HT-29 (cell line): ENCODE measurements around the gene INTS11. TPM values are rescaled to one million over a fixed set of nuclear protein-coding genes. Genes with fewer than 3 reads are reported as not detected.

ENCODE experiments used
- DNase-seq: peaks from one replicate; pipeline ENCODE4 v3.0.0-alpha.2; 2015; ENCODE audit warnings: low spot score
- total RNA-seq: library from RNA; depleted of rRNA; stranded (reverse); fragments of >200 nt; shearing (Covaris generic); gene quantifications from 2 replicates; pipeline ENCODE4 v1.2.3, GENCODE V29; 2014

The INTS11 gene
- total RNA-seq, 1 experiment from 2014 or later = 174 TPM

DNA sequence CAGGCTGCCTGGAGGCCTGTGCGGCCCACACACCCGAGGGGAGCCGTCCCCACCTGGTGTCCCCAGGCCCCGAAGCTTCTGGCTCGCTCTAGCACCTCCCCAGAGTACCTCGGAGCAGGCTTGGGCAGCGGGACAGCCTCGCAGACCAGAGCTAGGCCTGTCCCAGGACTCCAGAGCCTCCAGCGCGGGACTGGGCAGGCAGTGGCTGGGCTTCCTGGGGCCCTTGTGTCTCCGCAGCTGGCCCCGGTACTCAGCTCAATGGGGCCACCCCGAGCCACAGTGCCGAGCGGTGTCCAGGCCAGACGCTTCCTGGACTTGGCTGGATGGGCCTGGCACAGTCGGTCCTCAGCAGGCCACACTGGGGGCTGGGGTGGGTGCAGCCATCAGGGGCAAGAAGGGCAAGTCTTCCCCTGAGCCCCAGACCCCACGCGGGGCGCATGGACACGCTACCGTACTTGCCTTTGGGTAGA lies 39.3 kb downstream of the INTS11 start:
- DNase-seq = no peak

DNA sequence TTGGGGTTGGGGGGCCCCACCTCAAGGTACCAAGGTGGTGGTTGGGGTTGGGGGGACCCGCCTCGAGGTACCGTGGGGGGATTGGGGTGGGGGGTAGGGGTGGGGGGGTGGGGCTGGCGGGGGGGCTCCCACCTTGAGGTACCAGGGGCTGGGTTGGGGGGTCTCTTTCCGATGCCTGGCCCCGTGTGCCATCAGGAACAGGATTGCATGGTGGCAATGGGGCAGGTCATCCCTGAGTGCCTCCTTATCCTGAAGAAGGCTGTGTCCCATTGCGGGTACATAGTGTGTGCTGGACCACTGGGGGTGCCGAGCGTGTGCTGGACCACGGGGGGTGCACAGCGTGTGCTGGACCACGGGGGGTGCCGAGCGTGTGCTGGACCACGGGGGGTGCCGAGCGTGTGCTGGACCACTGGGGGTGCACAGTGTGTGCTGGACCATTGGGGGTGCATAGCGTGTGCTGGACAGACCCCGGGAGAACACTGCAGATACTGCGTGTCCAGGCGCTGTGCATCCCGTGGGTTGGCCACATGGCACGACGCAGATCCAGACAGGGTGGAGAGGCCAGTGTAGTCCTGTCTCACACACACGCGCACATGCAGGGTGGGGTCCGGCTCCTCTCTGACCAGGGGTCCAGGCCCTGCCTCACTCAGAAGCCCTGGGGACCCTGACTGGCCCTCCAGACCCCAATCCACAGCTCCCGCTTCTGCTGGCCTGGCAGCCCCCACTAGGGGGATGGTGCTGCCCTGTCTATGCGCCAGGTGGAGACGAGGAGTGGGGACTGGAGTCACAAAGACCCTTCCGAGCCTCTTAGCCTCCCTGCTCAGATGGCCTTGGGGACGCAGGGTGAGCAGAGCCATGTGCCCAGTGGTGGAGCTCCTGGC lies 40.0 kb downstream of the INTS11 start:
- DNase-seq = no peak

DNA sequence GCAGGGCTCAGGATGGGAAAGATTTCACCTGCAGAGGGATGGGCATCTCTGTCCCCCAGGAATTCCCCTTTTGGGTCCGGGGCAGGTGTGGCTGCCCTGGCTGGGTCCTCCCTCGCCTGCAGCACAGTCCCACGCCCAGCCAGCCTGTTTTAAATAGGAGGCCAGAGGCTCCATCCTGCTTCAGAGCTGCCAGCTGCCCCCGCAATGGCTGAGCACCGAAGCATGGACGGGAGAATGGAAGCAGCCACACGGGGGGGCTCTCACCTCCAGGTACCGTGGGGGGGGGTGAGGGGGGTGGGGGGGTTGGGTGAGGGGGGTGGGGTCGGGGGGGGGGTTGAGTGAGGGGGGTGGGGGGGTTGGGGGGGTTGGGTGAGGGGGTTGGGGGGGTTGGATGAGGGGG lies 40.6 kb downstream of the INTS11 start:
- no peak for DNase-seq

DNA sequence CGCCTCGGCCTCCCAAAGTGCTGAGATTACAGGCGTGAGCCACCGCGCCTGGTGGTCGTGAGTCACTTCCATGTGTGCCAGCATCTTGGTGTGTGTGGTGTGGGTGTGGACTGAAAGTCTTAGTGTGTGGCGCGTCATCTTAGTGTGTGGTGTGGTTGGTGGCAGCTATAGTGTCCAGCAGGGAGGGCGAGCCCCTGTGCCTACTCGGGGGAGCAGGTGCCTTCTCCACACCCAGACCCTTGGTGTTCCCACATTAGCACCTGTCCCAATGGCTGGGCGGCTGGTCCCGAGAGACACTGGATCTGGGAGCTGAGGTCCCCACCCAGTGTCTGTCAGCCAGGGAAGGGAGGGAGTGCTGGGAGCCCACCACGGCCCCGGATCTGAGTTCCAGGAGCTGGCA lies 41.5 kb downstream of the INTS11 start:
- no peak for DNase-seq

DNA sequence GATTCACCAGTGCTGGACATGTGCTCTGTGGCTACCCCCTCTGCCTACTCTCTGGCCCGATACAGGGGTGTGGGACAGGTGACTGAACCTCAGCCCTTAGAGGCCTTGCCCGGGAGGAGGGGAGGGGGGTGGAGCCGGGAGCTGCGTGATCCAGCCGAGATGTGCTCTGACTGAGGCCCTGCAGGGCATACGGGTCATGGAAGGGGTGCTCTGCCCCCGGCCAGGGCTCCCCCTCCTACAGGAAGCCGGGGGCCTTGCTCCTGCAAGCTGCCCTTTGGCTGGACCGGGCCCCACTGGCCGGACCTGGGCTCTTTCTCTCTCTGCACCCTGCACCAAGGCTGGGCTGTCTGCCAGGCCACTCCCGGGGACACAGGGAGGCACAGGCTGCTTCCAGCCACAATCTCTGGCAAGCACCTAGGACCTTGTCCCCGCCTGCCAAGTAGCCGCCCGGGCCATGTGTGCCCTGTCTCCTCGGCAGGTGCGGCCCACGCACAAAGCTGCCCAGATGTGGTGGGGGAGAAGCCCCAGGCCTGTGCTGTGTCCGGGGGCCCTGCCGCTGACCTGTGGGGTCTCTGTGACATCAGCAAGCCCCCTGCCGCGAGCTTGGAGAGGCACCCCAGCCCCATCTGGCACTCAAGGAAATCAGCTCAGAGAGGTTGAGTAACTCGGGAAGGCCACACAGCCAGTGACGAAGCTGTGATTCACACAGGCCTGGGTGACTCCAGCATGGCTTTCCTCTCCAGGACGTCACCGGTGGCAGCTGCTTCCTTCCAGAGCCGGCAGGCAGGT lies 42.7 kb downstream of the INTS11 start:
- DNase-seq = peak; percentile 58

DNA sequence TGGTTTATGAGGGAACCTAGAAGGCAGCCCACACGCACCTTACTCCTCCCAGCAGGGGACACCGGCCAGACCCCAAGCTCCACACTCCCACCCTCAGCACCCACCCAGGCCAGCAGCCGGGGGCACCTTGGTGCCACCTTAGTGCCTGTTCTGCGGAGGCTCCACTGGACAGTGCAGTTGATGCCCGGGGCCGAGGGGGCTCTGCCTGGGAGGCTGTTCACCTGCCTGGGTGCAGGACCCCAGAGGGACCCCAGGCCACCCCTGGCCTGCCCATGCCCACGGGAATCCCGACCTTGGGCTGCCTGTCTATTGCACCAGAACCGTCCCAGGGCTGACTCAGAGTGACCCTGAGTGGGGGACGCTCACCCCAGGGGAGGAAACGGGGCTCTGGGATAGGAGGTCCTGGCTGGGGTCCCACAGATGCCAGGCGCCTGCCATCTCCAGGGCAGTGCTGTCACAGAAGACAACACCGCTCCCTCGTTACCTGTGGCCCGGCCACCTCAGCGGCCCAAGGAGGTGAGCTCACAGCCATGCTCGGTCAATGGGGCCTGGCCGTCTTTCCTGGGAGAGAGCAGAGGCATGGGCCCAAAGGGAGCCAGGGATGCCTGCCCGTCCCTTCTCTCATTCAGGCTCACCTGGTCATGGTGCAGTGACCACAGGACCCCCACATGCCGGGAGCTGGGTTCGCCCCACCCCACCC lies 43.5 kb downstream of the INTS11 start:
- DNase-seq = no peak

DNA sequence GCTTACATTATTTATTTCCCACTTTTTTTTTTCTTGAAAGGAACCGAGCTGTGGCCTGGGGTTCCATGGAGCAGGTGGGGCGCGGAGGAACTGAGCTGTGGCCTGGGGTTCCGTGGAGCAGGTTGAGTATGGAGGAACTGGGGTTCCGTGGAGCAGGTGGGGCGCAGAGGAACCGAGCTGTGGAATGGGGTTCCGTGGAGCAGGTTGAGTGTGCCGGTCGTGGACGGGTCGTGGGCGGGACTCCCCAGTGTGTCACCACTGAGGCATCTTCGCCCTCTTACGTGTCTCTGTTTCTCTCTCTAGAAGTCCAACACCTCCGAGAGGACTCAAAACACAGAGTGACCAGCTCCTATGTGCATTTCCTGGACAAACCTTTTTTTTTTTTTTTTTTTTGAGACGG lies 45.4 kb downstream of the INTS11 start:
- DNase-seq = no peak

DNA sequence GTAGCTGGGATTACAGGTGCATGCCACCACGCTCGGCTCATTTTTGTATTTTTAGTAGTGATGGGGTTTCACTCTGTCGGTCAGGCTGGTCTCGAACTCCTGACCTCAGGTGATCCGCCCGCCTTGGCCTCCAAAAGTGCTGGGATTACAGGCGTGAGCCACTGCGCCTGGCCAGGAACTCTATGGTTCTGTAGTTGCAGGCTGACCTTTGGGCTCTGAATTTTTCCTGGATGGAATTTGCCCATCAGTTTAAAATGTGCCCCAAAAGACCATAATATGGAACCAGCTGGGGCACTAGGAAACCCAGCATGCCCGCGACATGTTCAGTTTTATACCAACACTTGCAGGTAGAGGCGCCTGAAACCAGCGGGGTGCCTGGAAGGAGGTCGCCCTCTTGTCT lies 45.8 kb downstream of the INTS11 start:
- no peak for DNase-seq

DNA sequence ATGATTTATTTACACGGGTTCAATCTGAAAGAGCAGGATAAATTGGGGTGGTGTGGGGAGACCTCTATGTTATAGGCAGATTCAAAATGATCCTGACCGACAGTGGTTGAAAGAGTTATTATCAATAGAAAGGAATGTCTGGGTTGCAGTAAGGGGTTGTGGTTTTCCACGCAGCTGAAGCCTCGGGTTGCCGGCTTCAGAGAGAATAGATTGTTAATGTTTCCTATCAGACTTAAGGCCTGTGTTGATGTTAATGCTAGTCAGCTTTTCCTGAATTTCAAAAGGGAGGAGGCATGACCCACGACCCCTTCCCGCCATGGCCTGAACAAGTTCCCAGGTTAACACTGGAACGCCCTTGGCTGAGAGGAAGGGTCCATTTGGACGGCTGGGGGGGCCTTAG lies 48.6 kb downstream of the INTS11 start:
- no peak for DNase-seq

DNA sequence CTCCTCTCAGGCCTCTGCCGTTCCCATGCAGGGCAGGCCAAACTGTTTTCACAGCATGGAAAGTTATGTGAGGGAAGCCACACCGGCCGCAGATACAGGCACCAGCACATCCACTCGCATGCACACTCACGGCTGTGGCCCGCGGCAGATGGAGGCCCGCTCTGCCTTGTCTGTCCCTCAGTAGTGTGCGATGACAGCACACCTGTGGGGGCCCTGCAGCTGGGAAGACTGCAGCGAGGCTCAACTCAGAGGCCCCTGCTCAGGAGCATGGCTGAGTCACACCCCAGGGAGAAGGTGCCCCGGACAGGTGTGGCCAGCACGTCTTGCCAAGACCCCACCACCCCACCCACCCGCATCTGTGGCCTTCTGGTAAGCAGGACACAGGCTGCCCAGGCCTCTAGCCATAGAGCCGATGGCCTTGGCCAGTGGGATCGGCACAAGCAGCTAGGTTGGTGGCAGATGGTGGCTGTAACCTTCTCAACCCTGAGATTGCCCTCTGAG lies 49.5 kb downstream of the INTS11 start:
- no peak for DNase-seq

DNA sequence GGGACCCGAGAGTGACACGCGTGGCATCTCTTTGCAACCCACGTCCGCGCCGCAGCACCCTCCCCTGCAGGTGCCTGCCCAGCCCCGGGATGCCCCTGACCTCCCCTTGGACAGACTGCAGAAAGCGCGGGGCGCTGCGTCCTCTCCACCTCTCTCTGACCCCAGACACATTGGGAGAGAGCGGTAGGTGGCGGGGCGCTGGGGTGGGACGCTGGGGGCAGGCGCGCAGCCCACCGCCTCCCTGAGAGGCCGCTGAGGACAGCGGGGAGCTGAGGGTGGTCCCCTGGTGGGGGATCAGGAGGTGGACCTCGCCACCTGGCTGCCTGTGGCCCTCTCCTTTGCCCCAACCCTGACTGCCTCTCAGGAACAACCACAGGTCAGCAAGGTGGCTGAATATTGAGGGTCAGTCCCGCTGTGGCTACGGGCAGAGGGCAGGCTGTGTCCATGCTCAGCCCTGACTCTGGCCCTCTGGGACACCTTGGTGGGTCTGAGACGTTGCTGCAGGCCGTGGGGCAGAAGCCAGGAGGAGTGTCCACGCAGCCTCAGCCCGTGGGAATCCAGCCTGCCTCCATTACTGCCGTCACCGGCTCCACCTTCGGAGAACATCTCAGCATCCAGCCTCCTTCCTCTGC lies 50.0 kb downstream of the INTS11 start:
- no peak for DNase-seq

DNA sequence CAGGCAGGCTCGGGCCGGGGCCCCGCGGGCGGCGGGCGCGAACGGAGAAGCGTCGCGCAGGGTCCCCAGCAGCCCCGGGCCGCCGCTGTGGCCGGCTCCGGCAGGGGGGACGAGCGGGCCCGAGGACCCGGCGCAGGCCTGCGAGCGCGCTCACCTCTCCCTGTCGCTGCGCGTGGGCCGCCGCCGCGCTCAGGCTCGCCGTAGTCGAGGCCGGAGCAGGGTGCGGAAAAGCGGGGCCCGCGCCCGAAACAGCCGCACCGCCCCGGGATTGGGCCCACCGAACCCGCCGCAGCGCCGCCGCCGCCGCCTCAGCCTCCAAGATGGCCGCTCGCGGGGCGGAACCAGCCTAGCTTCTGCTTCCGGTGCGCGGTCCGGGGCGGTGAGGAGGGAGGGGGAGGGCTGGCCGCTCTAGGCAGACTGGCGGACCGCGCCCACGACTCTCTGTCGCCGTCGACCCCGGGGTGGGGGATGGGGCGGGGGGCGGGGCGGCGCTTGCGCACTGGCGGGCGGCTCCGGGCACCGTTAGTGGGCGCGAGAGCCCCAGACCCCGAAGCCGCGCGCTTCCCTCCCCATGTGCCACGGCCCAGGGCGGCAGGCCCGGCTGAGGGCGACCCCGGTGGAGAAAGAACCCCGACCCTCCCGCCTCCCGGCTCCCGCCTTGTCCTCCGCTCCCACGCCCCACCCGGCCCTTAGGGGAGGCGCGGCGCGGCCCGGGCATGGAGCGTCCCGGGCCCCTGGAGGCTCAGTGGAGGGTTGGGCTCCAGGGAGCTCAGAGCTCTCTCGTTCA lies 50.8 kb downstream of the INTS11 start, which contains the start of gene UBE2J2:
Gene UBE2J2, minus strand, starts transcription at position 343 of the 787 bp plus-strand sequence. CDS start 5,862 bp downstream, outside the sequence.
- DNase-seq = peak; percentile 78

DNA sequence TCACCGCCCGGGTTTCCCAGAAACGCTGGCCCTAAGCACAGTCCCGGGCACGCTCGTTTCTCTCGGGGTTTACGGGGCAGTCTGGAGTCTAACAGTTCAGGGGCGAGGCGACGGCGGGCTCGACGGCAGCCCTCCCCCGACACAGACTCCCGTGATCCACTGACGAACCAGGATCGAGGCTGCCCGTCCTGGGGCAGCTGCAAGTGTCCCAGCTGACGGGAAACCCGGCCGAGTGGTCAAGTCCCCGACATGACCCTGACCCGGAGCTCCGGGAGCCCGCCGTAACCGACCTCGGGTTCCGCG lies 51.3 kb downstream of the INTS11 start:
- DNase-seq = no peak

DNA sequence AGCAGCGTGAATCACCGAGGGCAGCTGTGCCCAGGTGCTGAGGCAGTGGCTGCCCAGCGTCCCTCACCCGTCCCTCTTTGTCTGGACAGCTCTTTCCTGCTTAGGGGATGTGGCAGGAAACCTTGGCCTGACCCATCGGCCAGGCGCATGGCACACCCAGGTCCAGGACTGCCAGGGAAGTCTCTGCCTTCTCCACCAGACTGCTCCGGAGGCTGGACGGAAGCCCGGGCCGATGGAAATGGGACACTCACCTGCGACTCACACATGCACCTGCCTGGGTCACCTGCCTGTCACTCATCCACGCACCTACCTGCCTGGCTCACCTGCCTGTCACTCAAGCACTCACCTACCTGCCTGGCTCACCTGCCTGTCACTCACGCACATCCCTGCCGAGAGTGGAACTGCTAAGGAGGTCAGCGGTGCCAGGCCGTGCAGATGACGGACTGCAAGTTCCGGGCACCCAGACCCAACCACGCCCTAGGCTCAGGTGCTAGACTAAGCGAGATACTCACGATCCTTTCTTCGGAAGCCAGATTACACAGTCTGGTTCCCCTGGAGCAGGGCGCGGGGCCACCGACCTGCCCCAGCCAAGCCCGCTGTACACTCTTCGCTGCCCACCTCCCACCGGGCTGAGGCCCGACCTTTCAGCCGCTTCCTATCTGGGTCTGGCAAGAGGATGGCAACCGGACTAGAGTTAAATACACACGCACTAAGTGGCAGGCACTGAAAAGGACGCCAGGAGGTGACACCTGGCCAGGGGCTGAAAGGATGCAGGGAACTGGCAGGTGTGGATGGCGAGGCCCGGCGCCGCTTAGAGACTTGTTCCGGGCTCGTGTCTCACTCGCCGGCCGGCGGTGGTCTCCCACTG lies 51.9 kb downstream of the INTS11 start:
- peak; percentile 38 for DNase-seq

DNA sequence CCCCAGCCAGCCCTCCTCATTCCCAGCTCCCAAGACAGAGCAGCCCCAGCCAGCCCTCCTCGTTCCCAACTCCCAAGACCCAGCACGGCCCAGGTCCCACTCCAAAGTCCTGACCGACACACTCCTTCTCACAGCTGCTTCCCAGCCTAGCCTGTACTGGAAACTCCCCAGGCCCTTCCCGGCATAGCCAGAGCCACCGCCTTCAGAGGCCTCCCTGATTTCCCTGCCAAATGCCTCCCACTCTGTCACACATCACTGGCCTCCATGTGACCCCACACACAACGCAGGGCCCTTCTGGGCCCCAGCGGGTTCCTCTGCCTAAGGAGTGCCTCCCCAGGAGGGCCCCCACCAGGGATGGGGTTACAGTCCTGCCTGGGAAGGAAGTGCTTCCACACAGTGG lies 53.6 kb downstream of the INTS11 start:
- DNase-seq = no peak

DNA sequence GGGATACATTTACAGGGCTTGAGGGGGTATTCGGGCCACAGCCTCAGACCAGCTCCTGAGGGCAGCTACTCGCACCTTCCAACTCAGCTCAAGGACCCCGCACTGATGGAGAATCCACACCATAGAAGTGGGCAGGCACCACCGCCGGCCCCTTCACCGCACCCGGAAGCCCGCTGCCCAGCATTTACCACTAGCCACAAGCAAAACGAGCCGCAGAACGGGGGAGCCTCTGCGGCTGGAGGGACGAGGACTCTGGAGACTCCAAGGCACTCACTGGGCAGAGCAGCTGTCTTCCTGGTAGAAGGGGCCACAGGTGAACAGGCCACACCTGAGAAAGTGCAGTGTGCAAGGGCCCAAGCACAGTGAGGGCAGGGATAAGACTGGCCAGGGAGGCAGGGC lies 56.2 kb downstream of the INTS11 start:
- DNase-seq = no peak

DNA sequence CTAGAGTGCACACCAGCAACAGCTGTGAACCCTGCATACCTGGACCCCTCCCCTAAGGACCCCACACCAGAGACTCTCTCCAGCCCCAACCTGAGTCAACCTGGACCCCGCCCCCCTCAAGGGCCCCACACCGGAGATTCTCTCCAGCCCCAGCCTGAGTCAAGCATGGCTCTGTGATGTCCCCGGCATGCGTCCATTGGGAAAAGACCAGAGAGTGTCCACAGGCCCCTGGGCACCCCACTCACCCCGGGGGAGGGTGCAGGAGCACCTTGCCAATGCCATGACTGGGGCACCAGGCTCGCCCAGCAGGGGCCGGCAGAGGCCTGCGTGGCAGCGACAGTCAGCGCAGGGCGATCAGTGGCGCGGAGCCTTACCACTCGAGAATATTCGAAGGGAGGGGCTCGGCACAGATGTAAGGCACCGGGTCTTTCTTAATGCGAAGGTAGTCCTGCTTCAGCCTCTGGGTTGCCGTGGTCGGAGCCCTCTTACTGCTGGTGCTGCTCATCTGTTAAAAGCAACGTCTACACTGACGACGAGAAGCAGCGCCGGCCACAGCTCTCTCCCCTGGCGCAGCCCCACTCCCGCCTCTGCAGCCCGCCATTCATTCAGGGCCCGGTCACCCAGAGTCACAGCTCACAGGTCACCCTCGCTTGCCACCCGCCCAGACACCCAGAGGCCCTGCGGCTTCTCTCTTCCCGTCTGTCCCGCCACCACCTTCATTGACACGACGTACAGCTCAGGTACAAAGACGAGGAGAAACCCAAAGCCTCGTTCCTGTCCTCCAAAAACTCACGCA lies 56.8 kb downstream of the INTS11 start:
- no peak for DNase-seq

DNA sequence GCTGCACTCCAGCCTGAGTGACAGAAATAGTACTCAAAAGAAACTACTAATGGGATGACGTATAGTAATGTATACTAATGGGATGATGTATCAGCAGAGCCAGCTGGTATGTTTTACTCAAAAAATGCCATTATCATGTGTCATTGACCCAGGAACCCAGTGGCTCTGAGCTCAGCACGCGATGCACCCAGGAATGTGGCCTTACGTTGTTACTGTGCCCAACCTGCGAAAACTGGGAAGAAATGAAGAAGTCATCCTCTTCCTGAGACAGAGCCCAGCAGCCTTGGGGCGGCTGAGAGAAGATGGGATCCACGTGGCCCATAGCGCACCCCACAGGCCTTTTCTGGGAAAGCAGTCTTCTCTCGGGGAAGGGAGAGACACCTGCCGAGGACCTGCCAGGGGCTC lies 59.6 kb downstream of the INTS11 start:
- no peak for DNase-seq

DNA sequence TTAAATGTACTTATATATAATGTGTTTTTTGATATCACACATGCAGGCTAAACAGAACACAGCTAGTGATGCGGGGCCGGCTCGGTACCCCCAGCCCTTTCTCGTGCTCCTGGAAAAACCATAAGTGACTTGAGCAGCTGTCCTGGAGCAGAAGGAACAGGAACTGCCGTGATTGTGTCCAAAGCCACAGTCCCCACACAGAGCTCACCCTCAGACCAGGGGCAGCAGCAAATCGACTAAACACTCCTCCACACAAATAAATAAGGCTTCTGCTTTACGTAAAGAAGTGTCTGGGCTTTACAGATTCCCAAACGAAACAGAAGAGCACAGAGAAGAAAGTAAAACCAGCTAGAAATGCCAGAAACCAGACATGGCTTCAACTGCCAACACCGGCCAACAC lies 60.4 kb downstream of the INTS11 start:
- no peak for DNase-seq
